Mesothelial cell of epicardium (in vitro differentiated cells): ENCODE measurements around the gene RBM8A. TPM values are rescaled to one million over a fixed set of nuclear protein-coding genes. Genes with fewer than 3 reads are reported as not detected.

Experiments
- DNase-seq, 2 experiments: peaks; one replicate each; pipeline ENCODE4 v3.0.0; 2021; ENCODE audit warnings: low spot score in 2 of 2; ENCODE audit not compliant: unreplicated experiment in 2 of 2
- H3K27ac Mint-ChIP-seq: 2 replicates; pipeline ENCODE4 v1.8.0; 2021; ENCODE audit warnings: mixed read lengths
- H3K27me3 Mint-ChIP-seq: 2 replicates; pipeline ENCODE4 v1.8.0; 2021; ENCODE audit warnings: low read depth, mixed read lengths
- H3K36me3 Mint-ChIP-seq: 2 replicates; pipeline ENCODE4 v1.8.0; 2021; ENCODE audit warnings: mixed read lengths
- H3K4me1 Mint-ChIP-seq: 2 replicates; pipeline ENCODE4 v1.8.0; 2021; ENCODE audit warnings: mixed read lengths
- H3K4me3 Mint-ChIP-seq: 2 replicates; pipeline ENCODE4 v1.8.0; 2021; ENCODE audit warnings: mild to moderate bottlenecking, moderate library complexity, mixed read lengths
- H3K9me3 Mint-ChIP-seq: 2 replicates; pipeline ENCODE4 v1.8.0; 2021; ENCODE audit warnings: mixed read lengths
- CTCF ChIP-seq: fragments of 200-600 bp; sonication (generic); IDR thresholded peaks from one replicate; pipeline ENCODE4 v1.5.0; 2021; ENCODE audit warnings: antibody characterized with exemption; ENCODE audit not compliant: unreplicated experiment
- total RNA-seq: library from RNA; stranded (reverse); gene quantifications from 3 replicates; pipeline ENCODE4 v1.2.1, GENCODE V29; 2021

Gene RBM8A
- total RNA-seq, 1 donor from 2014 or later, result 148 TPM

GRCh38 chr1:145895471-145895870, 31.8 kb downstream of the RBM8A start:
- H3K4me3 Mint-ChIP-seq, result no peak overlapping the region
- no peak for DNase-seq
- H3K36me3 Mint-ChIP-seq, result no peaks in the 10 kb centered on the region
- H3K27ac Mint-ChIP-seq, result no peak overlapping the region
- H3K9me3 Mint-ChIP-seq, result no peaks in the 10 kb centered on the region
- H3K4me1 Mint-ChIP-seq, result peaks cover 23% of the 10 kb centered on the region
- TF ChIP-seq CTCF, result no peak
- H3K27me3 Mint-ChIP-seq, result peaks cover 4% of the 10 kb centered on the region

DNA sequence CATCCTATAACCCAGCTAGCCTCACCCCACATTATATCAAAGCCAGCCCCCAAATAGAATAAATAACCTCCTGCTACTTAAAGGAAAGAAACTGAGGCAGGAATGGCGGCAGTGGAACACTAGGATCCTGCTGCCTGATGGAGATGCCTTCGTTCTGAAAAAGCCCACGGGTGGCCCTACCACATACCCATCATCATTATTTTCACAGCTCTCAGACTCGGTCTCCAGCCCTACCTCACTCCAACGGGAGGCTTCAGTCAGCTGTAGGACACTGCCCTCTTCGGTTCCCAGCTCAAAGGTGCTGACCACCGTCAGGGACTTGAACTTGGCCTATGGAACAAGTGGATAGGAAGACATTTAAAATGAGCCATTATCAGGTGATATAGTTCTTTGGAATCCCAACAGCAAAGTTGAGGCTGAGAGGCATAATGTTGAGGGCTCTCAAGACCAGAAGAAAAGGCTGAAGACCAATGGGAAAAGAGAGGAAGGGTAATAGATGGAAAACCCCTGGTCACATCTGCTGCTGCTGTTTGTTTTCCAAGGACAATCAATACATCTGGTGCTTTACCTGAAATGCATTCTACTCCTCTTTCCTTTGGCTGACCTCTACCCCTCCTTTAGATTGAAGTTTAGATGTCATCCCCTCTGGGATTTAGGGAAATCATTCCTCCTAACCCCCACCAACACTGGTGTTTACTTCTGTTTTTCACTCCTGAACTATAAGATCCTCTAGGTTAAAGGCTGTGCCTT, 33.8 kb downstream of the RBM8A start:
- Mint-ChIP-seq H3K4me1 (peaks cover 23% of the 10 kb centered on the region), H3K9me3 (no peaks in the 10 kb centered on the region), H3K27me3 (peaks cover 4% of the 10 kb centered on the region), H3K36me3 (no peaks in the 10 kb centered on the region), H3K27ac (no peak overlapping the region), H3K4me3 (no peak overlapping the region)
- TF ChIP-seq CTCF, result no peak
- DNase-seq, result no peak

DNA sequence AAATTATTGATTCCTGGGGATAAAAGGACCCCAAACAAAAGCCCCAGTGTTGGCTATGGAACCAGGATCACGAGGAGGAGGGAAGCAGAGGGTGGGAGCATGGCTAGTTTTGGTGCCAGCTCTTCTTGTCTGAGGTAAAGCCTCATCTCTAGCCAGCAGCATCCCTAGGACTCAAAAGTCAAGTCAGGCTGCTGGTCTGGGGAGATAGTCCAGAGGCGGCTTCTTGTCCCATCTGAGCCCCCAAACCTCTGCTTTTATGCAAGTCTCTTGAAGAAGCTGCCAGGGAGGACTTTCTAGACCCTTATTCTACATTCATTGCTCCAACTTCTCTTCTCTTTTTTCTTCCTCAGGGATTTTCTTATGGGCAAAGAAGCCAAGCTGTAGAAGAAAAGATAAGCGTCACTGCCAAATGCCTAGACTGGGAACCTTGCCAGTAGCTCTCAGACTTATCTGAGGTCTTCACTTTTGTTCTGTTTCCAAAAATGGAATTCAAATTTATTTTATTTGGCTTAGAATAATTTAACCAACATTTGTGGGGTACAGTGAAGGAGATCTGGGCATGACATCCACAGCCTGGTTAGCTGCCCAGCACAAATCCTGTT, 34.7 kb downstream of the RBM8A start:
- Mint-ChIP-seq H3K36me3 (no peaks in the 10 kb centered on the region), H3K9me3 (no peaks in the 10 kb centered on the region), H3K27ac (peak overlapping the region; percentile 96), H3K4me3 (peak overlapping the region; percentile 27), H3K4me1 (peaks cover 23% of the 10 kb centered on the region), H3K27me3 (peaks cover 4% of the 10 kb centered on the region)
- DNase-seq, result no peak
- no peak for TF ChIP-seq CTCF

DNA sequence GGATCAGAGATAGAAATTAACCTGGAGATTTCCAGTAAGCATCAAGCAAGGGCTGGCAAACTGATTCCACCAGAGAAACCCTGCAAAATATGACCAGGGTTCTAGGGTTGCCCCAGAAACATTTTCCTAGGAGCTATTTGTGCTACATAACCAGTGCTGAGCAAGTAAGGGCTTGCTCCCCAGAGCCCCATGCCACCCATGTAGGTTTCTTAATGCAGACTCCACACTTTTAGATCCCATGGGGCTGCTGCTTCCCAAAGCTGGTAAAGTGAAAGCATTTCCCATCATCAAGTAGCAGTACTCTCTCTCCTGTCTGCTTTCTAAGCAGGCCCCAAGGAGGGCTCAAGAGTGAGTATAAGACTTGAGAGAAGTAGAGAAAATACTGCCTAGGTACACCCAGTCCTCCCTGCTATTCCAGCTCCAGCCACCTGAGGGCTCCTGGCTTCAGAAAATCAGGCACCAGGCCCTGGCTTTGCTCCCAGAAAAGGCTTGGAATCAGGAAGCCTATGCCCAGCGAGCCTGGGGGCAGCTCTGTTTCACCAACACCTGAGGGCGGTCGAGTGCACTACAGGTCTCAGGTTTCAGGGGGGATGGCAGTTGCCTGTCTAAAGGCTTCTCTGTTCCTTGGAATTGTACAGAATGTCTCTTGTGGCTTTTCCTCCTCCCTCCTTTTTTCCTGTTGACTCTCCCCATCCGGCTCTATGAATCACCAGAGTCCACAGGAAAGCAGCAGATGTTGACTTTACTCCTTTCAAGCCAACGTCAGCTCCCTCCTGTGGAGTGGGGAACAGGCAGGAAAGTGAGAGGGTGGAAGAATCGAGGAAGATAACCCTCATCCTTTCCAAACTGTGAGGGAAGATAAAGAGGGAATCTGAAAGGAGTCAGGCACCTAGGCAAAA, 35.4 kb downstream of the RBM8A start:
- peaks cover 4% of the 10 kb centered on the region for H3K27me3 Mint-ChIP-seq
- DNase-seq, result peak; percentile 84 to 94
- no peaks in the 10 kb centered on the region for H3K36me3 Mint-ChIP-seq
- H3K4me3 Mint-ChIP-seq, result peak overlapping the region; percentile 27
- peak; percentile 73 for TF ChIP-seq CTCF
- H3K4me1 Mint-ChIP-seq, result peaks cover 23% of the 10 kb centered on the region
- H3K9me3 Mint-ChIP-seq, result no peaks in the 10 kb centered on the region
- H3K27ac Mint-ChIP-seq, result peak overlapping the region; percentile 96

DNA sequence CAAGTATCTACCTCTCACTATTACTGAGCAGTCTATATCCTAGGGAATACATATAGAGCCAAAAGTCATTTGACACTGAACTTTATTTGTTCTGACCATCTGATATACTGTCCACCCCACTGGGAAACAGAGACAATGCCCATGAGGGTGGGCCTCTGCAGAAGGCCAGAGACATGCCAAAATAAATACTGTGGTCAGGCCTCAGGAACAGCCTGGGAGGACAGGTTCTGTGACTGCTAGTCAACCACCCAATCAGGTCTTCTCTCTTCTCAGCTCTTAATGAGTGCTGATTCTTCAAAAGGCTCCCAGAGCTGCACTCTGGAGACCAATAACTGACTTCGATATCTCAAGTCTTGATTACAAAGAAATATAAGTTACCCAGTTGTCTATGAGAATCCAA, 36.1 kb downstream of the RBM8A start:
- Mint-ChIP-seq H3K4me3 (no peak overlapping the region), H3K27ac (peak overlapping the region; percentile 82), H3K9me3 (no peaks in the 10 kb centered on the region), H3K36me3 (no peaks in the 10 kb centered on the region), H3K4me1 (peaks cover 23% of the 10 kb centered on the region), H3K27me3 (peaks cover 4% of the 10 kb centered on the region)
- TF ChIP-seq CTCF, result no peak
- DNase-seq, result no peak
